MM.1S (cell line): ENCODE measurements around the gene HOXA13.

Source experiments
- DNase-seq: peaks from one replicate; pipeline ENCODE4 v3.0.0-alpha.2; 2015
- H2AFZ ChIP-seq: fragments of 300-600 bp; sonication (generic); 2 replicates; pipeline ENCODE4 v1.6.0; 2016; ENCODE audit warnings: antibody characterized with exemption, low read length
- H3F3A ChIP-seq: fragments of 300-600 bp; sonication (generic); 2 replicates; pipeline ENCODE4 v1.6.1; 2016; ENCODE audit warnings: mild to moderate bottlenecking, antibody characterized with exemption, low read length, moderate library complexity, mixed read lengths; ENCODE audit not compliant: insufficient read depth
- H3K27ac ChIP-seq: fragments of 300-600 bp; sonication (generic); 2 replicates; pipeline ENCODE4 v1.5.1; 2016; ENCODE audit warnings: mild to moderate bottlenecking, low read length
- H3K27me3 ChIP-seq: fragments of 300-600 bp; sonication (generic); replicated peaks from 2 replicates; pipeline ENCODE4 v1.6.0; 2016; ENCODE audit warnings: low read length; ENCODE audit not compliant: insufficient read depth
- H3K36me3 ChIP-seq: fragments of 300-600 bp; sonication (generic); replicated peaks from 2 replicates; pipeline ENCODE4 v1.6.1; 2016; ENCODE audit warnings: mild to moderate bottlenecking, low read length, mixed read lengths; ENCODE audit not compliant: insufficient read depth
- H3K4me1 ChIP-seq: fragments of 300-600 bp; sonication (generic); 2 replicates; pipeline ENCODE4 v1.6.1; 2016; ENCODE audit warnings: low read length, mixed read lengths
- H3K4me2 ChIP-seq: fragments of 300-600 bp; sonication (generic); 2 replicates; pipeline ENCODE4 v1.6.0; 2016; ENCODE audit warnings: low read depth, low read length
- H3K4me3 ChIP-seq: fragments of 300-600 bp; sonication (generic); 2 replicates; pipeline ENCODE4 v1.5.1; 2016; ENCODE audit warnings: low read length, mixed read lengths
- H3K79me2 ChIP-seq: fragments of 300-600 bp; sonication (generic); 2 replicates; pipeline ENCODE4 v1.6.1; 2016; ENCODE audit warnings: mixed run types, low read length, mixed read lengths
- H3K9ac ChIP-seq: fragments of 300-600 bp; sonication (generic); 2 replicates; pipeline ENCODE4 v1.6.1; 2016; ENCODE audit warnings: low read length, mixed read lengths
- H3K9me2 ChIP-seq: fragments of 300-600 bp; sonication (generic); replicated peaks from 2 replicates; pipeline ENCODE4 v1.6.1; 2016; ENCODE audit warnings: mild to moderate bottlenecking, low read length, mixed read lengths; ENCODE audit not compliant: insufficient read depth
- H3K9me3 ChIP-seq: fragments of 300-600 bp; sonication (generic); replicated peaks from 2 replicates; pipeline ENCODE4 v1.6.1; 2016; ENCODE audit warnings: mild to moderate bottlenecking, low read length, mixed read lengths; ENCODE audit not compliant: insufficient read depth
- H4K20me1 ChIP-seq: fragments of 300-600 bp; sonication (generic); 2 replicates; pipeline ENCODE4 v1.6.1; 2016; ENCODE audit warnings: mild to moderate bottlenecking, low read length, moderate library complexity, mixed read lengths; ENCODE audit not compliant: insufficient read depth
- CTCF ChIP-seq: fragments of 300-600 bp; sonication (generic); IDR thresholded peaks from 2 replicates; pipeline ENCODE4 v1.5.1; 2016; ENCODE audit warnings: antibody characterized with exemption, low read length, mixed read lengths
- EZH2 ChIP-seq: fragments of 300-600 bp; sonication (generic); optimal IDR thresholded peaks from 2 replicates; pipeline ENCODE3; 2017; ENCODE audit warnings: low read depth, mild to moderate bottlenecking, antibody characterized with exemption, low read length, mixed read lengths
- EZH2phosphoT487 ChIP-seq: fragments of 300-600 bp; sonication (generic); IDR thresholded peaks from 2 replicates; pipeline ENCODE4 v1.6.1; 2018; ENCODE audit warnings: antibody characterized with exemption, low read length

The HOXA13 gene

DNA sequence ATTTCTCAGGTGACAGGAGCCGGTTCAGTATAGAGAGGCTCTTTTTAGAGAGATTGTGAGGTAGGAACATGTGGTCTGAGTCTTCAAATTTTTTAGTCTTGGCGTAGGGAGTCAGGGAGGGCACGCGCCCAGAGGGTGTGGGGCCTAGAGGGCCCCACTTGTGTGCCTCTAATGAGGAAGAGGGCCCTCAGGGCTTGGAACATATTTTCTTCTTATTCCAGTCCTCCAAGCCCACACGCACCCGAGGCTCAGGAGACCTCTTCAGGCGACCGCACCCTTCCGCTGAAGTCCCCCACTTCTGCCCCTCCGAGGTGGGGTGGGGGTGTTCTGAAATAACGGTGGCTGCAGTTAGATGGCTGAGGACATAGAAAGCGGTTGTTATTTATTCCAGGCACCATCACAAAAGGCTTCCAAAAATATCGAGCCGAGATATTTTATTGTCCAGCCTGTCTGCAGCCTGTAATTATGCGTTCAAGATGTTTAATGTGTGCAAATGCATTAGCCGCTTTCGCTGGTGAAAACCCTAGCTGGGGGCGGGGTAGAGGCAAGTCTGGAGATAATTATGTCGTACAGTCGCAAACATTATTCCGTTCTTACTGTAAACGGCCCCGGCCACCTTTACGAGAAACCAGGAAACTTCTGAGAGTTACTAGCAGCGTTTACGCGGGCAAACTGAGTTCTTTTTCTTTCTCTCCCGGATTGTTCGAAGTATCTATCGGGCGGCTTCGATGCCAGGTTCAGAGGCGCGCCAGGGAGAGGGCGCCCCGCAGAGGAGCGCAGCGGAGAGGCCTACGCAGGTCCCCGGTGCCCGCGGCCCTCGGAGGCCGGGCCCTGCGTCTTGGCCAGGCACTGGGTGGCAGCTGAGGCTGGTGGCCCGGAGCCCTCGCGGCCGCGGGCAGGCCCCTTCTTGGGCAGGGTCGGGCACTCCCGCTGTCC lies 12.9 kb upstream of the HOXA13 start:
- no peak overlapping the region for H3K9ac ChIP-seq
- TF ChIP-seq EZH2 (no peak), EZH2phosphoT487 (no peak), CTCF (no peak)
- H3K4me3 ChIP-seq, result no peak overlapping the region
- H3K79me2 ChIP-seq, result no peaks in the 10 kb centered on the region
- H3K27me3 ChIP-seq, result no peaks in the 10 kb centered on the region
- no peaks in the 10 kb centered on the region for H3K9me2 ChIP-seq
- no peaks in the 10 kb centered on the region for H3F3A ChIP-seq
- DNase-seq, result no peak
- no peaks in the 10 kb centered on the region for H3K36me3 ChIP-seq
- H3K27ac ChIP-seq, result no peak overlapping the region
- H3K4me1 ChIP-seq, result no peaks in the 10 kb centered on the region
- no peaks in the 10 kb centered on the region for H4K20me1 ChIP-seq
- no peaks in the 10 kb centered on the region for H3K9me3 ChIP-seq
- no peak overlapping the region for H2AFZ ChIP-seq
- H3K4me2 ChIP-seq, result no peak overlapping the region

GRCh38 chr7:27211764-27212204 lies 11.9 kb upstream of the HOXA13 start:
- Histone ChIP-seq H3K4me3 (no peak overlapping the region), H3K4me1 (no peaks in the 10 kb centered on the region), H4K20me1 (no peaks in the 10 kb centered on the region), H3K27ac (no peak overlapping the region), H3K9me2 (no peaks in the 10 kb centered on the region), H3K36me3 (no peaks in the 10 kb centered on the region), H3K9me3 (no peaks in the 10 kb centered on the region), H3F3A (no peaks in the 10 kb centered on the region), H3K27me3 (no peaks in the 10 kb centered on the region; the same call in 1 of the 2 replicates), H3K9ac (no peak overlapping the region), H3K79me2 (no peaks in the 10 kb centered on the region), H2AFZ (no peak overlapping the region), H3K4me2 (no peak overlapping the region)
- TF ChIP-seq CTCF (no peak), EZH2 (no peak), EZH2phosphoT487 (no peak)
- no peak for DNase-seq

GRCh38 chr7:27211084-27211446 lies 11.2 kb upstream of the HOXA13 start:
- Histone ChIP-seq H3K9me2 (no peaks in the 10 kb centered on the region), H3K4me3 (no peak overlapping the region), H3K9ac (no peak overlapping the region), H3K4me1 (no peaks in the 10 kb centered on the region), H3K36me3 (no peaks in the 10 kb centered on the region), H3K27ac (no peak overlapping the region), H3K9me3 (no peaks in the 10 kb centered on the region), H2AFZ (no peak overlapping the region), H3K79me2 (no peaks in the 10 kb centered on the region), H4K20me1 (no peaks in the 10 kb centered on the region), H3K27me3 (peaks cover 1% of the 10 kb centered on the region; the same call in 1 of the 2 replicates), H3K4me2 (no peak overlapping the region), H3F3A (no peaks in the 10 kb centered on the region)
- DNase-seq, result no peak
- TF ChIP-seq EZH2phosphoT487 (no peak), EZH2 (no peak), CTCF (no peak)
